ENCODE results near the gene EBF4. TPM values are rescaled to one million over a fixed set of nuclear protein-coding genes. Genes with fewer than 3 reads are reported as not detected.

Gene EBF4
- total RNA-seq, 1 donor from 2014 or later, result 15.3 TPM

DNA sequence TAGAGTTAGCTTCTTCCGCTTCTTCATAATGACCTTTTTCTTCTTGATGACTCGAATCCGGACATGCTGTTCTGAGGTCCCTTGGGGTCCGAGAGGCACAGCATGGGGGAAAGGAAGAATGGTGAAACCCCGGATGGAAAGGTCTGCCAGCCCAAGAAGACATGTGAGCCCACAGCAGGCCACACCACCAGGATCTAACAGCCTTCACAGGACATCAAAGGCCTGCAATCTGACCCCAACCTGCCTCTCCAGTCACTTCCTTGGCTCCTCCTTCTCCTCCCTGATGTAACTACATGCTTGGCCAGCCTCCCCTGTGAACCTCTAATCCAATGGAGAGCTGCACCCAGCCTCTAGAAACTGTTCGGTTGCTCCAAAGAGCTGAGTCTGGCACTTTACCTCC is 106.2 kb downstream of the EBF4 start:
- no peak overlapping the region for H3K4me3 ChIP-seq
- ATAC-seq (no peak), DNase-seq (no peak)
- intact Hi-C loops (cut with DNase I), result no loop called here
- TF ChIP-seq, protein P1, sequence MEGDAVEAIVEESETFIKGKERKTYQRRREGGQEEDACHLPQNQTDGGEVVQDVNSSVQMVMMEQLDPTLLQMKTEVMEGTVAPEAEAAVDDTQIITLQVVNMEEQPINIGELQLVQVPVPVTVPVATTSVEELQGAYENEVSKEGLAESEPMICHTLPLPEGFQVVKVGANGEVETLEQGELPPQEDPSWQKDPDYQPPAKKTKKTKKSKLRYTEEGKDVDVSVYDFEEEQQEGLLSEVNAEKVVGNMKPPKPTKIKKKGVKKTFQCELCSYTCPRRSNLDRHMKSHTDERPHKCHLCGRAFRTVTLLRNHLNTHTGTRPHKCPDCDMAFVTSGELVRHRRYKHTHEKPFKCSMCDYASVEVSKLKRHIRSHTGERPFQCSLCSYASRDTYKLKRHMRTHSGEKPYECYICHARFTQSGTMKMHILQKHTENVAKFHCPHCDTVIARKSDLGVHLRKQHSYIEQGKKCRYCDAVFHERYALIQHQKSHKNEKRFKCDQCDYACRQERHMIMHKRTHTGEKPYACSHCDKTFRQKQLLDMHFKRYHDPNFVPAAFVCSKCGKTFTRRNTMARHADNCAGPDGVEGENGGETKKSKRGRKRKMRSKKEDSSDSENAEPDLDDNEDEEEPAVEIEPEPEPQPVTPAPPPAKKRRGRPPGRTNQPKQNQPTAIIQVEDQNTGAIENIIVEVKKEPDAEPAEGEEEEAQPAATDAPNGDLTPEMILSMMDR (IDR thresholded peaks at IDR 0.05), result no peak
- no peak overlapping the region for H3K27ac ChIP-seq
- H3K4me1 ChIP-seq, result peaks cover 24% of the 10 kb centered on the region
- no peaks in the 10 kb centered on the region for H3K36me3 ChIP-seq
- no peaks in the 10 kb centered on the region for H3K9me3 ChIP-seq
- peaks cover 66% of the 10 kb centered on the region for H3K27me3 ChIP-seq (ENCODE audit: low read depth)

DNA sequence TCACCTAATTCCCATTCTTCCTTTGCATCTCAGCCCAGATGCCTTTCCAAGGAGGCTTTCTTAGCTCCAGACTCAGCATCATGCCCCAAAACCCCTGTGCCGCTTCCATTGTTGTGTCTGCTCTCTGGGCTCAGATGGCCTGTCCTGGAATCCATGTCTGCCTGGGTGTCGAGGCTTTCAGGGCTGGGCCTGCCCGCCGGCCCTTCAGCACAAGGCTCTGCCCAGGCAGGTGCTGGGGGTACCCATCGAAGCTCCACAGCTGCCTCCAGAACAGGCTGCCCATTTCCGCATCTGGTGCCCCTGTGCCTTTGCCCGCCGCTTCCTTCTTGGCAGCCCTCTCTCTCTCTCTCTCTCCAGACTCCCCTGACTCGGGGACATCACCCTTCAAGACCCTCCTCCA is 106.7 kb downstream of the EBF4 start:
- H3K27me3 ChIP-seq (ENCODE audit: low read depth), result peaks cover 69% of the 10 kb centered on the region
- ATAC-seq, result no peak
- no peaks in the 10 kb centered on the region for H3K9me3 ChIP-seq
- intact Hi-C loops (cut with DNase I), result no loop called here
- no peak overlapping the region for H3K27ac ChIP-seq
- no peaks in the 10 kb centered on the region for H3K36me3 ChIP-seq
- TF ChIP-seq, protein P1 (IDR thresholded peaks at IDR 0.05), result no peak
- H3K4me3 ChIP-seq, result peak overlapping the region; percentile 39
- no peak for DNase-seq
- H3K4me1 ChIP-seq, result peaks cover 24% of the 10 kb centered on the region

DNA sequence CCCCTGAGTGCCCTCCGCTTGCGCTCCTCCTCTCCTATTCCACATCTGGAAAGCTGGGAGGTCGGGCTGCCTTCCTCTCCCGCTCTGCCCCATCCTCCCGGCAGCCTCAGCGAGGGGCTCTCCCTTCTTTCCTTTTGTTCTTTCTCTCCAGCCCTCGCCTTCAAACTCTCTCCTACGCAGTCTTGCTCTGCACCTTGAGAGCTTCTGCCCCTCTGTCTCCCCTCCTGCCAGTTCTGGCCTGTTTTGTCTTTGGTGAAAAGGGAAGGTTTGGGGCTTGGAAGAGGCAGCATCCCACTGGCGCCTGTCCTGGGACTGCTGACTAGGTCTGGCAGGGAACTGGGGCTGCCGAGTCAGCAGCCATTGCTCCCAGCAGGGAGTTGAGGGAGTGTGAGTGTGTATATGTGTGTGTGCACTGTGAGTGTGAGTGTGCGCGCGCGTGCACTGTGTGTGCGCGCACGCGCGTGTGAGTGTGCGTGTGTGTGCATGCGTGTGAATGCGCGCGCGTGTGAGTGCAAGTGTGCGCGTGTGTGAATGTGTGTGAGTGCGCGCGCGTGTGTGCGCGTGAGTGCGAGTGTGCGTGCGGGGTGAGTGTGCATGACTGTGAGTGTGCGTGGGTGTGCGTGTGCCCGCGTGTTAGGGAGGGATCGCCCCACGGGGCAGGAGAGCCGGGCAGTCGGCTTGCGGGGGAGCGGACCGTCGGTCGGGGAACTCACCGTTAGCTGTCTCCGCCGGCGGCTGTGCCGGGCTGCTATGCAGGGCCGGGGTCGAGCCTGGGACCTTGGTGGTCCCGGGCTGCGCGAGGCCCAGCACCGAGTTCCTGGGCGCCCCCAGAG is 107.3 kb downstream of the EBF4 start:
- DNase-seq (no peak), ATAC-seq (peak in 1 of 2 donors; percentile 36)
- Histone ChIP-seq H3K27ac (no peak overlapping the region), H3K36me3 (no peaks in the 10 kb centered on the region), H3K9me3 (no peaks in the 10 kb centered on the region), H3K4me1 (peaks cover 24% of the 10 kb centered on the region), H3K27me3 (ENCODE audit: low read depth) (peaks cover 75% of the 10 kb centered on the region), H3K4me3 (peak overlapping the region; percentile 39)
- TF ChIP-seq, protein P1 (IDR thresholded peaks at IDR 0.05), result no peak
- intact Hi-C loops (cut with DNase I), result no loop called here

DNA sequence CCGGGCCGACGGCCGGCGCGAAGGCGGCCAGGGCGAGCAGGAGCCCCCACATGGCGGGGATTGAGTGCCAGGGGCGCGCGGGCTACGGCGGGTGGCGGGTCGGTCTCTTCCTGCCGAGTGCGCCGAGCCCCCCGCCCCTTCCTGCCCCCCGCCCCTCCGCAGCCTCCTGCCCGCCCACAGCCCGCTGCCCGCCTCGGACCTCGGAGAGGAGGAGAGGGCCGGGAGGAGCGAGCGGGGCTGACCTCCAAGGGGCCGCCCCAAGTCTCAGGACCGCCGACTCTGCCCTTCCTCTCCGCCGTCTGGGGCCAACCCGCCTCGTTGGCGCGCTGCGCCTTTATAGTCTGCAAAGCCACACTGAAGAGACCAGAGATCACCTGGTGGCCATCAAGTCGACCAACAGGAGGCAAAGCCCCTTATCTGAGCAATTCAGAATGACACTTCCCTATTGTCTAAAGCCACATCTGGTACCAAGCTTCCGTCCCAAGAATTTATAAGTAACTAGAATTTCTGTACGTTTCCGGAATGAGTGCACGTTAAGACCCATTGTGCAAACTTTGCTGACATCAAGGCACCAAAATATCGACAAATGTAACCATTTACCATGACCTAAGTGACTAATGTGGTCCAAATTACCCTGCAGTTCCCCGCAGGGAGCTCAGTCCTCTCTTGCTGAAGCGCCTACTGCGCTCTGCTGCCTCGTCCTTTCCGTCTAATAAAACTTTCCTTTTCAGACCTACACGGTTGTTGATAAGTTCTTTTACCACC is 108.1 kb downstream of the EBF4 start, which contains the start of gene CPXM1:
CPXM1 (minus strand) TSS at position 107 of the 765 bp plus-strand sequence; CDS start at position 52, 55 bp downstream.
- H3K27ac ChIP-seq, result no peak within 1 kb of the TSS
- DNase-seq (no peak), ATAC-seq (no peak)
- H3K9me3 ChIP-seq, result no peaks in the 10 kb centered on the region
- peaks cover 83% of the 10 kb centered on the region for H3K27me3 ChIP-seq (ENCODE audit: low read depth)
- H3K4me3 ChIP-seq, result peak within 1 kb of the TSS; percentile 39
- no peaks in the 10 kb centered on the region for H3K36me3 ChIP-seq
- H3K4me1 ChIP-seq, result peaks cover 24% of the 10 kb centered on the region
- TF ChIP-seq, protein P1 (IDR thresholded peaks at IDR 0.05), result no peak
- intact Hi-C loops (cut with DNase I), result no loop called here

DNA sequence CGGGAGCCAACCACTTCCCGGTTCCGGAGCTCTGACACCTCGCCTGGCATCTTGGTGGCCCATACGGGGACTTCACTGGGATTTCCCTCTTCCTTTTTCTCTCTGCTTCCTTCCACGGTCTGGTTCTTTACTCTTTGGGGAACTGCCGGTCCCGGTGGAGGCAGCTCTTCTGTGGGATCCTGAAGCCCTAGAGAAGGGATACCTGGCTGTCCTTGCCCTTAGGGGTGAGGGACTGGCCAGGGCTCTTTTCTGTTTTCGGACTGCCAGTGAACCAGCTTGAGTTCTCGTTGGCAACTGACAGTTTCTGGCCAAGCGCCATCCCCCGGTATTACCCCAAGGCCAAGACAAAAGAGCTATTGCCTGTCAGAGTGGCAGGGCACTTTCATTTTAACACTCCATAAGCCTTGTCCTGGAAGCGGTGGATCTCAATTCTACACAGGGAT is 108.7 kb downstream of the EBF4 start:
- TF ChIP-seq, protein P1 (IDR thresholded peaks at IDR 0.05), result no peak
- H3K27ac ChIP-seq, result no peak overlapping the region
- no peaks in the 10 kb centered on the region for H3K36me3 ChIP-seq
- intact Hi-C loops (cut with DNase I), result no loop called here
- H3K4me1 ChIP-seq, result peaks cover 24% of the 10 kb centered on the region
- H3K9me3 ChIP-seq, result no peaks in the 10 kb centered on the region
- no peak for ATAC-seq
- H3K27me3 ChIP-seq (ENCODE audit: low read depth), result peaks cover 86% of the 10 kb centered on the region
- no peak for DNase-seq
- H3K4me3 ChIP-seq, result no peak overlapping the region
